ENCODE data around the gene DDX24.

Gene DDX24

GRCh38 chr14:94026173-94026888 lies 54.7 kb downstream of the DDX24 start, which contains the start of gene OTUB2:
TSS of gene OTUB2 (plus strand) at chr14:94026340. CDS start at chr14:94026538, 198 bp downstream.
- peak; percentile 98 for DNase-seq
- in situ Hi-C loops (cut with HindIII; ENCODE audit: low pct_ligation_motif_present, low pct_unique_long_range_greater_than_20kb, low sequenced_read_pairs): no loop called here

DNA sequence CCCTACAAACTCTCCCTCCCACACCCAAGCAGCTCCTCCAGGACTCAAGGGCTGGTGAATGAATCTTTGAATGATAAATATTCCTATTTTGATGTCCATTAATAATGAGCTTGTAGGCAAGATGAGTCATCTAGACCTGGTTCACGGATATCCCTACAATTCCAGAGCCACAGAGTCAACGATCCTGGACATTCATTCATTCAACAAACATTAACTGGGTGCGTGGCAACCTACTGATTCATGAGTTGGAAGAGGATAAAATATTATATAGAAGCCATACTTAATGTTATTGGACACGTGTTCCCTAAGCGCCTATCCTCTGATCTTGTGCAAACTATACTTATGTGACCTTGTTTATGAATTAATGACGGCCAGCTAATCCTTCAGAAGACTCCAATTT lies 55.3 kb downstream of the DDX24 start:
- in situ Hi-C loops (cut with HindIII; ENCODE audit: low pct_ligation_motif_present, low pct_unique_long_range_greater_than_20kb, low sequenced_read_pairs): no loop called here
- DNase-seq: peak; percentile 68

DNA sequence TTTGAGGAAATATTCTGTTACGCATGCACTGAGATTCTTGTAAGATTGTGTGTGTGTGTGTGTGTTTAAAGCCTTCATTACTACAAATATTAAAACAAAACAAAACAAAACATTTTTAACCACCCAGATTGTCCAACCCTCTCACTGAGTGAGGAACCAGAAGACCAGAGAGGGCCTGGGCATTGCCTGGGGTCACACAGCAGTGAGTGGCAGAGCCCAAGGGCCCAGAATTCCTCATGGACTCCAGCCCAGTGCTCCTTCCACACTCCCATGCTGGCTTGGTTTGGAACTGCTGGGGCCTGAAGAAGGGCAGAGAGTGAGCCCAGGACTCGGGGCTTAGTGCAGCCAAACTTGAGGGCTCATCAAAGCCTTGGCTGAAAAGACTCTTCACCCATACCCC lies 56.5 kb downstream of the DDX24 start:
- DNase-seq: no peak

GRCh38 chr14:94022532-94023411 lies 58.2 kb downstream of the DDX24 start:
- no peak for DNase-seq
- in situ Hi-C loops (cut with HindIII; ENCODE audit: low pct_ligation_motif_present, low pct_unique_long_range_greater_than_20kb, low sequenced_read_pairs): no loop called here

More for the DNA sequence above, 56.5 kb downstream of the DDX24 start:
- in situ Hi-C loops (cut with HindIII; ENCODE audit: low pct_ligation_motif_present, low pct_unique_long_range_greater_than_20kb, low sequenced_read_pairs): no loop called here

GRCh38 chr14:94021416-94022157 lies 59.4 kb downstream of the DDX24 start:
- DNase-seq: no peak
- in situ Hi-C loops (cut with HindIII; ENCODE audit: low pct_ligation_motif_present, low pct_unique_long_range_greater_than_20kb, low sequenced_read_pairs): no loop called here

GRCh38 chr14:94021001-94021400 lies 60.0 kb downstream of the DDX24 start:
- DNase-seq: peak; percentile 68
- in situ Hi-C loops (cut with HindIII; ENCODE audit: low pct_ligation_motif_present, low pct_unique_long_range_greater_than_20kb, low sequenced_read_pairs): no loop called here

GRCh38 chr14:94020267-94020666 lies 60.7 kb downstream of the DDX24 start:
- DNase-seq: no peak
- in situ Hi-C loops (cut with HindIII; ENCODE audit: low pct_ligation_motif_present, low pct_unique_long_range_greater_than_20kb, low sequenced_read_pairs): no loop called here

GRCh38 chr14:94019329-94019728 lies 61.7 kb downstream of the DDX24 start:
- in situ Hi-C loops (cut with HindIII; ENCODE audit: low pct_ligation_motif_present, low pct_unique_long_range_greater_than_20kb, low sequenced_read_pairs): no loop called here
- no peak for DNase-seq

DNA sequence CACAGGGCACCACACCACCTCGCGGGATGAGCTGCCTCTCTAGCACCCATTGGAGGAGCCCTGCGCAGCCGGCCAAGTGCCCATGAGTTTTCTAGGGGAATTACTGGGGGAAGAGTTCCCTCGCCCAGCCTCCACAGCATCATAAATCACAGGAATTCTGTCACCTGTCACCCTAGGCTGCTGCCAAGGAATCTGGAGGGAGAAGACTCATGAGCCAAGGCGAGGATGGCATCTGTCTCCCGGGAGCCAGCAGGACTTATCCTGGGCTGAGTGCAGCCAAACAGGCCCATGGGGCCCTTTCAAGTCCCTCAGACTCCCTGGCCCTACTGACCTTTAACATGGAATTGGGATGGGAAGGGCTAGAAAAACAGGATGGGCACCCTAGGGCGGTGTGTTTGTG lies 62.7 kb downstream of the DDX24 start:
- in situ Hi-C loops (cut with HindIII; ENCODE audit: low pct_ligation_motif_present, low pct_unique_long_range_greater_than_20kb, low sequenced_read_pairs): no loop called here
- no peak for DNase-seq

DNA sequence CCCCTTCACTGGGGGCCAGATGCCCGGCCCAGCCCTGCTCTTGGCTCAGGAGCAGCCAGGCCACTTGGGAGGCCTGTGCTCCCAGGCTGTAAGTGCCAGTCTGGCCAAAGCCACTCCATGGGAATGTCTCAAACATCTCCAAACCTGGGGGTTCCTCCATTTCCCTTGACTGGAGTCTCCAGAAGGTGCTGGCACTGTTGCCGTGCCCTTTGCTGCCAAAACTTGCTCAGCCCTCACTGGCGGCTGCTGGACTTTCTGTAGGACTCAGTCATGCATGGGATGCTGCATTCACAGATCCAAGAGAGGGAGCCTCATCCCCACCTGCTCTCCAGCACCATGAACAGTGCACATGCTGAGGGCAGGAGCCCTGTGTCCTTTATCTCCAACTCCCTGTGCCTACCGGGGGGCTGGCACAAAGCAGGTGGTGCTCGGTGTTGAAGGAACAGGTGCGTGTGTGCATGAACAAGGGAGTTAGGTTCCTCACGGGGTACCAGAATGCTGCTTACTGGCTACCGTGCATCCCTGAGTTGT lies 64.5 kb downstream of the DDX24 start:
- DNase-seq: no peak
- in situ Hi-C loops (cut with HindIII; ENCODE audit: low pct_ligation_motif_present, low pct_unique_long_range_greater_than_20kb, low sequenced_read_pairs): no loop called here

GRCh38 chr14:94015223-94015622 lies 65.8 kb downstream of the DDX24 start:
- DNase-seq: no peak
- in situ Hi-C loops (cut with HindIII; ENCODE audit: low pct_ligation_motif_present, low pct_unique_long_range_greater_than_20kb, low sequenced_read_pairs): no loop called here

DNA sequence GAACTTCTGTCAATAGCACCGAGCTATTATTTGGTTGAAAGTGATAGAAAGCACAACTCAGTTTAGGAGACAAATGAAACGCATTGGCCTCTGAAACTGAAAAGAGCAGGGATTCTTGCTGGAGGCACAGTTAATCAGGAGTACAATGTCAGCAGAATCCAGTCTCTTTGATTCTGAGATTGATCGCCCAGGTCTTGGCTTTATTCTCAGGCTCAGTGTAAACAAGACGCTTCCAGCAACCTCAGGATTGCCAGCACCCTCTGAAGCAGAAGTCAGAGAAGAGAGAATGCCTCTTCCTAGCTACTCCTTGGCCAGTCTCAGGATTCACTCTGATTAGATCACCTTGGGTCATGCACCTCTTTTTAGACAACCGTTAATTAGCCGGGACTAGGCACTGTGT lies 66.6 kb downstream of the DDX24 start:
- in situ Hi-C loops (cut with HindIII; ENCODE audit: low pct_ligation_motif_present, low pct_unique_long_range_greater_than_20kb, low sequenced_read_pairs): no loop called here

DNA sequence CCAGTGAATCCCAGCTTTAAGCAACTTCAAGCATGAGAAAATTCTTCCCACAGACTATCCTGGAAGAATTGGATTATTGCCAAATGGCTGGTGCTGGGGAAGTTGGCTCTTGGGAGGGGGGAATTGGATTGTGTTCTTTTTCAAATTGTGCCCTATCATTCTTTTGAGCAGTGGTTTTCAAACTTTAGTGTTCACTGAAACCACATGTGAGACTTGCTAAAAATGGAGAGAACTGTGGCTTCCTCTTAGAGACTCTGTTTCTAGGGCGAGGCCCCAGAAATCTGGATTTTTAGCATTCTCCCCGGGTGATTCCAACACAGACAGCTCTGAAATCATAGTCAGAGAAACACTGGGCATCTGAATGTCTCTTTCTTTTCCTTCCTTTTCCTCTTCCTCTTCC lies 69.2 kb downstream of the DDX24 start:
- in situ Hi-C loops (cut with HindIII; ENCODE audit: low pct_ligation_motif_present, low pct_unique_long_range_greater_than_20kb, low sequenced_read_pairs): no loop called here
- DNase-seq: peak; percentile 40

More for the DNA sequence above, 66.6 kb downstream of the DDX24 start:
- DNase-seq: no peak

- in situ Hi-C loops (cut with HindIII; ENCODE audit: low pct_ligation_motif_present, low pct_unique_long_range_greater_than_20kb, low sequenced_read_pairs): no loop called here
- DNase-seq: no peak
These were observed 70.4 kb downstream of the DDX24 start for GRCh38 chr14:94010625-94011024.

DNA sequence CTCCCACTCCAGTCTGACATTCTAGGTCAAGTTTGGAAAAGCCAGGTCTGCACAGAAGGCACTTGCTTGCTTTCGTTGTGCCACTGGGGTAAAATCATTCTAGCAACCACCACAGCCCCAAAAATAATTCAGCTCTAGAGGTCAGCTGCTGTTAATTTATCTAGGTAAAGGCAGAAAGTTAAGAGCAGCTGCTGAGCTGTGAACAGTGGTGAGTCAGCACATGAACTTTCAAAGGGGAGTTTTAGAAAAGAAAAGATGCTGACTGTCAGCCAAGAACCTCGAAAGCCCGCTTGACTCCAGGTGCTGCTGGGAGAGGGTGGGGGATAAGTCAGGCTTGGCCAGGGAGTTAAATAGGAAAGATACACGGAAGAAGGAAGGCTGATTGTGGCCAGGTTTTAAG lies 71.2 kb downstream of the DDX24 start:
- in situ Hi-C loops (cut with HindIII; ENCODE audit: low pct_ligation_motif_present, low pct_unique_long_range_greater_than_20kb, low sequenced_read_pairs): no loop called here
- peak; percentile 70 for DNase-seq

- in situ Hi-C loops (cut with HindIII; ENCODE audit: low pct_ligation_motif_present, low pct_unique_long_range_greater_than_20kb, low sequenced_read_pairs): no loop called here
These were observed 72.8 kb downstream of the DDX24 start for GRCh38 chr14:94008234-94008633.

DNA sequence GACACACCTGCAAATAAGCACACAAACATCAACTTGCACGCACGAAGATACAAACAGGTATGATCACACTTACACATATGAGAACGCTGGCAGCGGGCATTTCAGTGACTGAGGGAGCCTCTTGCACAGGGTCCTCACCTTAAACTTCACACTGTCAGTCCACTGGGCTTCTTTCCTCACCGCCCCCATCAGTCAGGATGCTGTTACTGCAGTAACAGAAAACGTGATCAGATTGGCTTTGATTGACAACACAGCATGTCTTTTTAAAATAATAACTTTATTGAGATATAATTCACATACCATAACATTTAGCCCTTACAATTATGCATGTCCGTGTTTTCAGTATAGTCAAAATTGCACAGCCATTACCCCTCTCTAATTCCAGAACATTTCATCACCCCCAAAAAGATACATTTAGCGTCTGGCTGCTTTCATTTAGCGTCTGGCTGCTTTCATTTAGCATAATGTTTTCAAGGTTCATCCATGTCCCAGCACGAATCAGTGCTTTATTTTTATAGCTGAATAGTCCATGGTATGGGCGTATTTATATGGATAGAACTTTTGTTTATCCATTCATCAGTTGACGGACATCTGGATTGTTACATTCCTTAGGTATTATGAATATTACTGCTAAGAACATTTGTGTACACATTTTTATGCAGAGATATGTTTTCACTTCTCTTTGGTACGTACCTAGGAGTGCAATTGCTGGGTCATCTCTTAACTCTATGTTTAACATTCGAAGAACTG lies 75.5 kb downstream of the DDX24 start:
- in situ Hi-C loops (cut with HindIII; ENCODE audit: low pct_ligation_motif_present, low pct_unique_long_range_greater_than_20kb, low sequenced_read_pairs): no loop called here
- peak; percentile 15 for DNase-seq

More at GRCh38 chr14:94008234-94008633, 72.8 kb downstream of the DDX24 start:
- DNase-seq: no peak

DNA sequence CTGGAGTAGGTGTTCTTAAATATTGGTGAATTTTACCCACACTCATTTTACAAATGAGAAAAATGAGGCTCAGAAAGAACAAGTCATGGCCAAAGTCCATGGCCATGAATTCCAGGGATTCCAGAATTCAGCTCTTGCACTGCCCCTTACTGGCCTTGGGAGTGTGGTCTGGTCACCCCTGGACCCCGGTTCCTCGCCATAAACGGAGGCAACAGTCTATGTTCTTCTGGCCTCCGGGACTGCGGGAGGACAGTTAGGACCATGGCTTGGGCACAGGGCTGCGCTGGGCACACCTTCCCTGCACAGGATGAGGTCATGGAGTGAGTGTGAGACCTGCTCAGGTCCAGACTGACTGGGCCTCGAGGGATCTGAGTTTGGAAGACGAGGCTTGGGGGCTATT lies 77.0 kb downstream of the DDX24 start:
- no peak for DNase-seq
- in situ Hi-C loops (cut with HindIII; ENCODE audit: low pct_ligation_motif_present, low pct_unique_long_range_greater_than_20kb, low sequenced_read_pairs): no loop called here

All from ACHN (cell line).